H9 (cell line): ENCODE data around the gene USP3. TPM values are rescaled to one million over a fixed set of nuclear protein-coding genes. Genes with fewer than 3 reads are reported as not detected.

Experiments used
- DNase-seq: peaks from one replicate; pipeline ENCODE4 v3.0.0-alpha.2; 2017
- H2AFZ ChIP-seq: one replicate; pipeline ENCODE4 v1.6.1; 2013; ENCODE audit warnings: mild to moderate bottlenecking, low read length, control low read depth, moderate library complexity
- H2AK5ac ChIP-seq: 2 replicates; pipeline ENCODE4 v1.6.1; 2013; ENCODE audit warnings: low read length, control low read depth, mixed read lengths; ENCODE audit not compliant: insufficient read length
- H2BK120ac ChIP-seq: one replicate; pipeline ENCODE4 v1.6.1; 2013; ENCODE audit warnings: low read depth, mild to moderate bottlenecking, low read length, control low read depth, inconsistent platforms; ENCODE audit not compliant: poor library complexity, severe bottlenecking
- H2BK12ac ChIP-seq: 2 replicates; pipeline ENCODE4 v1.6.1; 2013; ENCODE audit warnings: low read length, control low read depth, mixed read lengths, low read depth; ENCODE audit not compliant: insufficient read length
- H2BK15ac ChIP-seq: 2 replicates; pipeline ENCODE4 v1.6.1; 2013; ENCODE audit warnings: low read depth, low read length, control low read depth
- H2BK20ac ChIP-seq: one replicate; pipeline ENCODE4 v1.6.1; 2013; ENCODE audit warnings: low read depth, mild to moderate bottlenecking, low read length, control low read depth, inconsistent platforms; ENCODE audit not compliant: poor library complexity, severe bottlenecking
- H2BK5ac ChIP-seq: 2 replicates; pipeline ENCODE4 v1.6.1; 2013; ENCODE audit warnings: low read length, control low read depth, mixed read lengths; ENCODE audit not compliant: insufficient read length
- H3K14ac ChIP-seq: 2 replicates; pipeline ENCODE4 v1.6.1; 2013; ENCODE audit warnings: low read length, control low read depth; ENCODE audit not compliant: insufficient read depth
- H3K18ac ChIP-seq: 2 replicates; pipeline ENCODE4 v1.6.1; 2013; ENCODE audit warnings: low read depth, mild to moderate bottlenecking, mixed read lengths, low read length, control low read depth; ENCODE audit not compliant: insufficient read length
- H3K23ac ChIP-seq: 2 replicates; pipeline ENCODE4 v1.6.1; 2013; ENCODE audit warnings: low read length, control low read depth, mixed read lengths, low read depth; ENCODE audit not compliant: insufficient read length
- H3K23me2 ChIP-seq: 2 replicates; pipeline ENCODE4 v1.6.1; 2013; ENCODE audit warnings: low read depth, mild to moderate bottlenecking, mixed read lengths, low read length, control low read depth; ENCODE audit not compliant: insufficient read length, poor library complexity, severe bottlenecking
- H3K27ac ChIP-seq: 2 replicates; pipeline ENCODE4 v1.5.1; 2013; ENCODE audit warnings: low read length, control low read depth, mixed read lengths, low read depth; ENCODE audit not compliant: insufficient read length
- H3K27me3 ChIP-seq: 2 replicates; pipeline ENCODE4 v1.6.1; 2013; ENCODE audit warnings: low read length, control low read depth, inconsistent platforms; ENCODE audit not compliant: insufficient read depth
- H3K4ac ChIP-seq: 2 replicates; pipeline ENCODE4 v1.6.1; 2013; ENCODE audit warnings: low read depth, mild to moderate bottlenecking, control low read depth, inconsistent platforms, low read length, moderate library complexity
- H3K4me1 ChIP-seq: 2 replicates; pipeline ENCODE4 v1.6.1; 2013; ENCODE audit warnings: low read length, control low read depth, inconsistent platforms; ENCODE audit not compliant: insufficient read depth
- H3K4me2 ChIP-seq: 2 replicates; pipeline ENCODE4 v1.6.1; 2013; ENCODE audit warnings: low read length, control low read depth, mixed read lengths; ENCODE audit not compliant: insufficient read length, insufficient read depth
- H3K56ac ChIP-seq: 2 replicates; pipeline ENCODE4 v1.6.1; 2013; ENCODE audit warnings: low read depth, mild to moderate bottlenecking, mixed read lengths, low read length, control low read depth; ENCODE audit not compliant: insufficient read length
- H3K79me1 ChIP-seq: 2 replicates; pipeline ENCODE4 v1.6.1; 2013; ENCODE audit warnings: low read depth, mild to moderate bottlenecking, moderate library complexity, low read length, control low read depth, inconsistent platforms; ENCODE audit not compliant: insufficient read depth, poor library complexity, severe bottlenecking
- H3K79me2 ChIP-seq: 2 replicates; pipeline ENCODE4 v1.6.1; 2013; ENCODE audit warnings: low read length, control low read depth, inconsistent platforms; ENCODE audit not compliant: insufficient read depth
- H3K9ac ChIP-seq: 2 replicates; pipeline ENCODE4 v1.6.1; 2013; ENCODE audit warnings: low read length, control low read depth, mixed read lengths; ENCODE audit not compliant: insufficient read length; ENCODE audit errors: extremely low read depth
- H3K9me3 ChIP-seq: one replicate; pipeline ENCODE4 v1.6.1; 2013; ENCODE audit warnings: low read depth, low read length, inconsistent platforms; ENCODE audit not compliant: control insufficient read depth
- H3T11ph ChIP-seq: one replicate; pipeline ENCODE4 v1.6.1; 2013; ENCODE audit warnings: mild to moderate bottlenecking, low read length, control low read depth, inconsistent platforms
- H4K20me1 ChIP-seq: one replicate; pipeline ENCODE4 v1.6.1; 2013; ENCODE audit not compliant: control insufficient read depth, insufficient read length, insufficient read depth
- H4K5ac ChIP-seq: 2 replicates; pipeline ENCODE4 v1.6.1; 2013; ENCODE audit warnings: low read depth, mild to moderate bottlenecking, mixed read lengths, low read length, control low read depth; ENCODE audit not compliant: insufficient read length
- H4K8ac ChIP-seq: replicated peaks from 2 replicates; pipeline ENCODE4 v1.6.1; 2013; ENCODE audit warnings: low read length, control low read depth, mixed read lengths, low read depth; ENCODE audit not compliant: insufficient read length
- H4K91ac ChIP-seq: 2 replicates; pipeline ENCODE4 v1.6.1; 2013; ENCODE audit warnings: low read depth, mild to moderate bottlenecking, moderate library complexity, mixed read lengths, low read length, control low read depth; ENCODE audit not compliant: insufficient read length
- H3K27ac Mint-ChIP-seq, 3 experiments: 2 replicates in 2 of 3; 3 replicates in 1 of 3; pipeline ENCODE4 v1.8.0; 2020 to 2021; ENCODE audit warnings: mixed read lengths in 3 of 3, mild to moderate bottlenecking in 1 of 3, moderate library complexity in 1 of 3
- H3K27me3 Mint-ChIP-seq: 2 replicates; pipeline ENCODE4 v1.8.0; 2021; ENCODE audit warnings: low read depth, mild to moderate bottlenecking, moderate library complexity, mixed read lengths
- H3K36me3 Mint-ChIP-seq, 3 experiments: 2 replicates in 2 of 3; 3 replicates in 1 of 3; pipeline ENCODE4 v1.8.0; 2020 to 2021; ENCODE audit warnings: low read depth in 3 of 3, mixed read lengths in 3 of 3; ENCODE audit not compliant: insufficient read depth in 1 of 3
- H3K4me1 Mint-ChIP-seq, 2 experiments: 2 replicates each; pipeline ENCODE4 v1.8.0; 2020; ENCODE audit warnings: mixed read lengths in 2 of 2
- H3K4me3 Mint-ChIP-seq, 2 experiments: 2 replicates in 1 of 2; 3 replicates in 1 of 2; pipeline ENCODE4 v1.8.0; 2020 to 2021; ENCODE audit warnings: mild to moderate bottlenecking in 2 of 2, mixed read lengths in 2 of 2, moderate library complexity in 1 of 2
- H3K9me3 Mint-ChIP-seq, 2 experiments: 2 replicates in 1 of 2; 3 replicates in 1 of 2; pipeline ENCODE4 v1.8.0; 2020; ENCODE audit warnings: mild to moderate bottlenecking in 2 of 2, mixed read lengths in 2 of 2, moderate library complexity in 1 of 2
- total RNA-seq: library from RNA; stranded (reverse); gene quantifications from 2 replicates; pipeline ENCODE4 v1.2.1, GENCODE V29; 2021
- TF ChIP-seq, protein P1 (sequence below): fragments of 200-600 bp; sonication (generic); conservative IDR thresholded peaks from 3 replicates; pipeline ENCODE4 v1.8.0; 2021; ENCODE audit warnings: antibody characterized with exemption, mild to moderate bottlenecking

Gene USP3
- total RNA-seq, 1 experiment from 2014 or later: 14.2 TPM

DNA sequence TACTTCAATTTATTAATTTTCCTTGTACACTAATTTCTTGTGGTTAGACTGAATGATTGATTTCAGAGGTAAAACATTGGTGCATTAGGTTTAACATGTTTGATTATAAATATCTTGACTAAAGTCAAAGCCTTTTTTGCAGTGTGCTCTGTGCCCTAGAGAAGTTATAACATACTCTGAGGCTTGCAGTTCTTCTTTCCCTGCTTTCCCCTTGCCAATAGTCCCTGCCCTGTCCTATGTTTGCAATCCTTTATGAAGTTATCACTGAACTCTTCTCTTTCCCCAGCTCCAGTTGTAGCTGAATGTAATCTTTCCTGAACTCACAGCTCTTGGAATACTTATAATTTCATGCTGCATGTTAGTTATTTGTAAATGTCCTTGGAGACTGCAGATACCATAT is 35.6 kb downstream of the USP3 start:
- H3K27ac ChIP-seq: no peak overlapping the region

More for the DNA sequence above, 35.6 kb downstream of the USP3 start:
- H3K23ac ChIP-seq: no peak overlapping the region
- H3K27me3 Mint-ChIP-seq: no peaks in the 10 kb centered on the region
- no peak overlapping the region for H2AK5ac ChIP-seq
- H3K4me1 Mint-ChIP-seq: peaks cover 51 to 61% of the 10 kb centered on the region in 2 experiments
- no peak overlapping the region for H4K91ac ChIP-seq
- no peak overlapping the region for H3K4me3 Mint-ChIP-seq
- H4K8ac ChIP-seq: no peak overlapping the region
- H3K4ac ChIP-seq: no peak overlapping the region
- H3K9me3 ChIP-seq: no peaks in the 10 kb centered on the region
- H3K36me3 Mint-ChIP-seq: no peaks in the 10 kb centered on the region; a peak in 2 of 7 replicates
- no peaks in the 10 kb centered on the region for H3K27me3 ChIP-seq
- TF ChIP-seq, protein P1, sequence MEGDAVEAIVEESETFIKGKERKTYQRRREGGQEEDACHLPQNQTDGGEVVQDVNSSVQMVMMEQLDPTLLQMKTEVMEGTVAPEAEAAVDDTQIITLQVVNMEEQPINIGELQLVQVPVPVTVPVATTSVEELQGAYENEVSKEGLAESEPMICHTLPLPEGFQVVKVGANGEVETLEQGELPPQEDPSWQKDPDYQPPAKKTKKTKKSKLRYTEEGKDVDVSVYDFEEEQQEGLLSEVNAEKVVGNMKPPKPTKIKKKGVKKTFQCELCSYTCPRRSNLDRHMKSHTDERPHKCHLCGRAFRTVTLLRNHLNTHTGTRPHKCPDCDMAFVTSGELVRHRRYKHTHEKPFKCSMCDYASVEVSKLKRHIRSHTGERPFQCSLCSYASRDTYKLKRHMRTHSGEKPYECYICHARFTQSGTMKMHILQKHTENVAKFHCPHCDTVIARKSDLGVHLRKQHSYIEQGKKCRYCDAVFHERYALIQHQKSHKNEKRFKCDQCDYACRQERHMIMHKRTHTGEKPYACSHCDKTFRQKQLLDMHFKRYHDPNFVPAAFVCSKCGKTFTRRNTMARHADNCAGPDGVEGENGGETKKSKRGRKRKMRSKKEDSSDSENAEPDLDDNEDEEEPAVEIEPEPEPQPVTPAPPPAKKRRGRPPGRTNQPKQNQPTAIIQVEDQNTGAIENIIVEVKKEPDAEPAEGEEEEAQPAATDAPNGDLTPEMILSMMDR: no peak
- H3K56ac ChIP-seq: no peak overlapping the region
- peaks cover 9% of the 10 kb centered on the region; the same call in 1 of the 2 replicates for H3K4me1 ChIP-seq
- H2BK15ac ChIP-seq: no peak overlapping the region
- no peak overlapping the region for H2BK12ac ChIP-seq
- H3T11ph ChIP-seq: no peak overlapping the region
- no peak overlapping the region for H2BK120ac ChIP-seq
- H4K5ac ChIP-seq: no peak overlapping the region
- H3K18ac ChIP-seq: no peak overlapping the region
- H2BK5ac ChIP-seq: no peak overlapping the region
- no peak overlapping the region for H3K4me2 ChIP-seq
- H4K20me1 ChIP-seq: no peaks in the 10 kb centered on the region
- H3K79me2 ChIP-seq: no peaks in the 10 kb centered on the region
- H3K9me3 Mint-ChIP-seq: no peaks in the 10 kb centered on the region
- H2AFZ ChIP-seq: no peak overlapping the region
- no peak for DNase-seq
- no peak overlapping the region for H2BK20ac ChIP-seq
- no peak overlapping the region for H3K9ac ChIP-seq
- no peaks in the 10 kb centered on the region for H3K23me2 ChIP-seq
- H3K79me1 ChIP-seq: no peaks in the 10 kb centered on the region
- H3K27ac Mint-ChIP-seq: peak overlapping the region in 2 of 3 experiments; percentile 5 to 48; a peak in 4 of 7 replicates
- no peak overlapping the region for H3K14ac ChIP-seq
